MM.1S (cell line): ENCODE results near the gene EDEM1.
"Not testable (repeated sequence)": the region's sequence is repeated elsewhere in the genome, so short reads cannot be mapped to it uniquely, and the experiment has no call there.

ENCODE experiments used
- DNase-seq: peaks from one replicate; pipeline ENCODE4 v3.0.0-alpha.2; 2015
- H2AFZ ChIP-seq: fragments of 300-600 bp; sonication (generic); 2 replicates; pipeline ENCODE4 v1.6.0; 2016; ENCODE audit warnings: antibody characterized with exemption, low read length
- H3F3A ChIP-seq: fragments of 300-600 bp; sonication (generic); 2 replicates; pipeline ENCODE4 v1.6.1; 2016; ENCODE audit warnings: mild to moderate bottlenecking, antibody characterized with exemption, low read length, moderate library complexity, mixed read lengths; ENCODE audit not compliant: insufficient read depth
- H3K27ac ChIP-seq: fragments of 300-600 bp; sonication (generic); 2 replicates; pipeline ENCODE4 v1.5.1; 2016; ENCODE audit warnings: mild to moderate bottlenecking, low read length
- H3K27me3 ChIP-seq: fragments of 300-600 bp; sonication (generic); replicated peaks from 2 replicates; pipeline ENCODE4 v1.6.0; 2016; ENCODE audit warnings: low read length; ENCODE audit not compliant: insufficient read depth
- H3K36me3 ChIP-seq: fragments of 300-600 bp; sonication (generic); replicated peaks from 2 replicates; pipeline ENCODE4 v1.6.1; 2016; ENCODE audit warnings: mild to moderate bottlenecking, low read length, mixed read lengths; ENCODE audit not compliant: insufficient read depth
- H3K4me1 ChIP-seq: fragments of 300-600 bp; sonication (generic); 2 replicates; pipeline ENCODE4 v1.6.1; 2016; ENCODE audit warnings: low read length, mixed read lengths
- H3K4me2 ChIP-seq: fragments of 300-600 bp; sonication (generic); 2 replicates; pipeline ENCODE4 v1.6.0; 2016; ENCODE audit warnings: low read depth, low read length
- H3K4me3 ChIP-seq: fragments of 300-600 bp; sonication (generic); 2 replicates; pipeline ENCODE4 v1.5.1; 2016; ENCODE audit warnings: low read length, mixed read lengths
- H3K79me2 ChIP-seq: fragments of 300-600 bp; sonication (generic); 2 replicates; pipeline ENCODE4 v1.6.1; 2016; ENCODE audit warnings: mixed run types, low read length, mixed read lengths
- H3K9ac ChIP-seq: fragments of 300-600 bp; sonication (generic); 2 replicates; pipeline ENCODE4 v1.6.1; 2016; ENCODE audit warnings: low read length, mixed read lengths
- H3K9me2 ChIP-seq: fragments of 300-600 bp; sonication (generic); replicated peaks from 2 replicates; pipeline ENCODE4 v1.6.1; 2016; ENCODE audit warnings: mild to moderate bottlenecking, low read length, mixed read lengths; ENCODE audit not compliant: insufficient read depth
- H3K9me3 ChIP-seq: fragments of 300-600 bp; sonication (generic); replicated peaks from 2 replicates; pipeline ENCODE4 v1.6.1; 2016; ENCODE audit warnings: mild to moderate bottlenecking, low read length, mixed read lengths; ENCODE audit not compliant: insufficient read depth
- H4K20me1 ChIP-seq: fragments of 300-600 bp; sonication (generic); 2 replicates; pipeline ENCODE4 v1.6.1; 2016; ENCODE audit warnings: mild to moderate bottlenecking, low read length, moderate library complexity, mixed read lengths; ENCODE audit not compliant: insufficient read depth
- EZH2 ChIP-seq: fragments of 300-600 bp; sonication (generic); optimal IDR thresholded peaks from 2 replicates; pipeline ENCODE3; 2017; ENCODE audit warnings: low read depth, mild to moderate bottlenecking, antibody characterized with exemption, low read length, mixed read lengths
- EZH2phosphoT487 ChIP-seq: fragments of 300-600 bp; sonication (generic); IDR thresholded peaks from 2 replicates; pipeline ENCODE4 v1.6.1; 2018; ENCODE audit warnings: antibody characterized with exemption, low read length
- TF ChIP-seq, protein P1 (sequence below): fragments of 300-600 bp; sonication (generic); IDR thresholded peaks from 2 replicates; pipeline ENCODE4 v1.5.1; 2016; ENCODE audit warnings: antibody characterized with exemption, low read length, mixed read lengths

Gene EDEM1

DNA sequence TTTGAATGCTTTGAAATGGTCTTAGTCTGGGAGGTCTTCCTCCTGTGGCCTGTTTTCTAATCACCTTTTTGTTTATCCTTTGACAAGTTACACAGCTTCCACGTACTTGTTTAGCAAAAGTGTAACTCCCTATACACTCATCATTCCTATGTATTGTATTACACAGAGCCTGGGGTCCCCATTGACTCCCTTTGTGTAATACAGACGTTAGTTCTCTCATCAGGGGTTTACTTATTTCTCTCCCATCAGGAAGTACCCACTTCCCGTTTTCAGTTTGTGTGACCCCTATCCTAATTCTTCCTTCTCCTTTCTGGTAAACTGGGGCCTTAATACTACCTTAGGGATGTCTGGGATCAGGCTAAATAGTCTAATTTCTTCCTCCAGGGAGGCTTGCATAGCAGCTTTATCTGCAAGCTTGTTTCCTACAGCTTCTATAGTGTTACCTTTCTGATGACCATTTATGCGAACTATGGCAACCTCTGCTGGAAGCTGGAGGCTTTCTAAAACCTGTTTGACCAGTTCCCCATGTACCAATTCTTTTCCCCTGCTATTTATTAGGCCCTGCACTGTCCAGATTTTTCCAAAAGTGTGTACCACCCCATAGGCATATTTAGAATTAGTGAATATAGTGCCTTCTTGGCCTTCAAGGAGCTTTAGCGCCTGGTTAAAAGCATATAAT, 43.1 kb upstream of the EDEM1 start:
- TF ChIP-seq, protein P1, sequence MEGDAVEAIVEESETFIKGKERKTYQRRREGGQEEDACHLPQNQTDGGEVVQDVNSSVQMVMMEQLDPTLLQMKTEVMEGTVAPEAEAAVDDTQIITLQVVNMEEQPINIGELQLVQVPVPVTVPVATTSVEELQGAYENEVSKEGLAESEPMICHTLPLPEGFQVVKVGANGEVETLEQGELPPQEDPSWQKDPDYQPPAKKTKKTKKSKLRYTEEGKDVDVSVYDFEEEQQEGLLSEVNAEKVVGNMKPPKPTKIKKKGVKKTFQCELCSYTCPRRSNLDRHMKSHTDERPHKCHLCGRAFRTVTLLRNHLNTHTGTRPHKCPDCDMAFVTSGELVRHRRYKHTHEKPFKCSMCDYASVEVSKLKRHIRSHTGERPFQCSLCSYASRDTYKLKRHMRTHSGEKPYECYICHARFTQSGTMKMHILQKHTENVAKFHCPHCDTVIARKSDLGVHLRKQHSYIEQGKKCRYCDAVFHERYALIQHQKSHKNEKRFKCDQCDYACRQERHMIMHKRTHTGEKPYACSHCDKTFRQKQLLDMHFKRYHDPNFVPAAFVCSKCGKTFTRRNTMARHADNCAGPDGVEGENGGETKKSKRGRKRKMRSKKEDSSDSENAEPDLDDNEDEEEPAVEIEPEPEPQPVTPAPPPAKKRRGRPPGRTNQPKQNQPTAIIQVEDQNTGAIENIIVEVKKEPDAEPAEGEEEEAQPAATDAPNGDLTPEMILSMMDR, result no peak
- no peak for TF ChIP-seq EZH2phosphoT487
- no peak for TF ChIP-seq EZH2
- Histone ChIP-seq H3K4me2 (no peak overlapping the region), H3K79me2 (peaks cover 100% of the 10 kb centered on the region), H3K9ac (no peak overlapping the region), H3K27me3 (no peaks in the 10 kb centered on the region), H3K27ac (no peak overlapping the region), H3K9me3 (no peaks in the 10 kb centered on the region), H3K4me3 (no peak overlapping the region), H3K4me1 (no peaks in the 10 kb centered on the region), H2AFZ (no peak overlapping the region), H3K36me3 (no peaks in the 10 kb centered on the region), H3F3A (no peaks in the 10 kb centered on the region), H4K20me1 (peaks cover 21% of the 10 kb centered on the region), H3K9me2 (no peaks in the 10 kb centered on the region)
- no peak for DNase-seq

DNA sequence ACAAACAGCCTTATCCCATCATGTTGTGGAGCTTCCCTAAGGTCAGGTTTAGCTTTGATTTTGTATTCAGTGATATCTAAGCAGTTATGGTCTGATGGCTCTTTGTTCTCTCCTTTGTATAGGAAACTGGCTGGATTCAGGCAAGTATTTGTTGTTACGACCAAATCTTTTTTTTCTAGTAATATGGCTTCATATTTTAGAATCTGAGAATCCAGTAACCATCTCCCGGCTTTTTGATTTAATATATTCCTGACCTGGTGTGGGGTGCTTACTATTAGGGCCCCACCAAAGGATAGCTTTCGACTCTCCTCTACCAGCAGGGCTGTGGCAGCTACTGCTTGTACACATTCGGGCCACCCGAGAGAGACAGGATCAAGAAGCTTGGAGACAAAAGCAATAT, 42.4 kb upstream of the EDEM1 start:
- Histone ChIP-seq H3K9ac (no peak overlapping the region), H3K36me3 (no peaks in the 10 kb centered on the region), H3K9me2 (no peaks in the 10 kb centered on the region), H3K79me2 (peaks cover 100% of the 10 kb centered on the region), H2AFZ (no peak overlapping the region), H3K4me2 (no peak overlapping the region), H3F3A (no peaks in the 10 kb centered on the region), H3K4me3 (no peak overlapping the region), H4K20me1 (peaks cover 18% of the 10 kb centered on the region), H3K27ac (no peak overlapping the region), H3K9me3 (no peaks in the 10 kb centered on the region), H3K4me1 (no peaks in the 10 kb centered on the region), H3K27me3 (no peaks in the 10 kb centered on the region)
- no peak for DNase-seq
- TF ChIP-seq EZH2, result no peak
- TF ChIP-seq, protein P1, result no peak
- TF ChIP-seq EZH2phosphoT487, result no peak

DNA sequence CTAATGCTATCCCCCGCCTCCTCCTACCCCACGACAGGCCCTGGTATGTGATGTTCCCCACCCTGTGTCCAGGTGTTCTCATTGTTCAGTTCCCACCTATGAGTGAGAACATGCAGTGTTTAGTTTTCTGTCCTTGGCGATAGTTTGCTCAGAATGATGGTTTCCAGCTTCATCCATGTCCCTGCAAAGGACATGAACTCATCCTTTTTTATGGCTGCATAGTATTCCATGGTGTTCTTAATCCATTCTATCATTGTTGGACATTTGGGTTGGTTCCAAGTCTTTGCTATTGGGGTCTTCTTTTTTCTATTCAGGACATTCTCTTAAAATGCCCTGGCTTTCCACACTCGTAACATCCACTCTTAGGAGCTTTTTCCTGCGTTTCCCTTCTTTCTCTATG, 40.4 kb upstream of the EDEM1 start:
- not testable (repeated sequence) for DNase-seq, H3K9me3 ChIP-seq

DNA sequence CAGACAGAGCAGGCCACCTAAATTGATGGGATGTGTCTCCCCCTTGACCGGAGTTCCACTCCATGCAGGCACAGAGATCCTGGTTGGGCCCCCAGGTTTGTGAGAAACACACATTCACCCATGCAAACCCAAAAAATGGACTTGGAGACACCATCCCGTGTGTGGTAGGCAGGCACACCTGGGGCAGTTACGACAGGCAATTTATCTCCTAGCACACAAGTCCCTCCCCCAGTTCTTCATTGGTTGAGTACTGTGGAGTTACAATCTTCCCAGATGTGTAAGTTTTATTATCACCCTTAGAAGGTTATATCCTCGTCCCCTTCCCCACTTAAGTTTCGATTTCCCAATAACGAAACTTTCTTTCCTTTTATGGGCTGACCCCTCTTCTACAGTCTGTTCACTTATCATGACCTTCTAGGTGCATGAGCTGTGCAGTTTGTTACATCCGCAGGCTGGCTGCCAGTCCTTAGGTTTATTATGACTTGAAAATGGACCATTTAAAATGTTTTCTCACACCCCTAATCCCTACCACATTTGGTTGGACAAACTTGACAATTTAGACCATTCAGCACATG, 38.1 kb upstream of the EDEM1 start:
- Histone ChIP-seq H3K9me2 (no peaks in the 10 kb centered on the region), H4K20me1 (peaks cover 17% of the 10 kb centered on the region; the same call in 1 of the 2 replicates), H3K9me3 (no peaks in the 10 kb centered on the region), H3K27me3 (no peaks in the 10 kb centered on the region), H3K9ac (no peak overlapping the region), H2AFZ (no peak overlapping the region), H3K4me2 (no peak overlapping the region), H3K36me3 (no peaks in the 10 kb centered on the region), H3F3A (no peaks in the 10 kb centered on the region), H3K79me2 (peaks cover 97% of the 10 kb centered on the region), H3K4me3 (no peak overlapping the region), H3K4me1 (no peaks in the 10 kb centered on the region), H3K27ac (no peak overlapping the region)
- TF ChIP-seq EZH2phosphoT487, result no peak
- TF ChIP-seq, protein P1, result no peak
- TF ChIP-seq EZH2, result no peak
- no peak for DNase-seq

More for the DNA sequence above, 40.4 kb upstream of the EDEM1 start:
- H3F3A ChIP-seq, H3K4me3 ChIP-seq, H3K27ac ChIP-seq, H2AFZ ChIP-seq, H3K36me3 ChIP-seq, H3K27me3 ChIP-seq, H3K4me1 ChIP-seq, H3K9me2 ChIP-seq, H3K9ac ChIP-seq, H3K4me2 ChIP-seq: not testable (repeated sequence)
- H3K79me2 ChIP-seq, result peaks cover 97% of the 10 kb centered on the region
- peaks cover 11% of the 10 kb centered on the region for H4K20me1 ChIP-seq
